ENCODE measurements around the gene ARRDC3. TPM values are rescaled to one million over a fixed set of nuclear protein-coding genes. Genes with fewer than 3 reads are reported as not detected.
"Not testable (repeated sequence)": the region's sequence is repeated elsewhere in the genome, so short reads cannot be mapped to it uniquely, and the experiment has no call there.

The ARRDC3 gene
- total RNA-seq, 3 donors from 2014 or later: 75.5 to 261 (median 100) TPM

DNA sequence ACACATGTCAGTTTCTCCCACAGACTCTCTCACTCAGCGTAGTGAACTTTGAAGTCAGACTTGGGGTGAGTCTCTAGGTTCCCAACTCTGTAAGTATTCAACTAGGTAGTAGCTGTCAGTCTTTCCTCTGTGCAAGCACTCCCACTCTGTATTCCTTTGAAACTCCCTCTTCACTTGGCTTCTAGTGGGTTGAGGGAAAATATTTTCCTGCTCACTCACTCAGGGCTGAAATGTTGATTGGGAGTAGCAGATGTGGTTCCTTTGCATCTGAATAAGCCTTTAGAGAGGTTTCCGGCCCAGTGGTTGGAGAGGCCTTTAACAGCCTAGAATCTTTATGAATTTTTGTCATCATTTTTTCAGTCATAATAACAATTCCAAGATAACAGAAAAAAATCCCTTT is 18.1 kb upstream of the ARRDC3 start:
- intact Hi-C loops (cut with DNase I; ENCODE audit: low total_unique reads): no loop called here
- no peaks in the 10 kb centered on the region for H3K4me1 ChIP-seq
- no peaks in the 10 kb centered on the region for H3K36me3 ChIP-seq
- no peak overlapping the region for H3K27ac ChIP-seq
- no peak for DNase-seq (ENCODE audit: low spot score in 2 of 2)
- TF ChIP-seq POLR2AphosphoS5 (IDR thresholded peaks at IDR 0.05) (no peak), POLR2A (IDR thresholded peaks at IDR 0.05) (no peak)
- TF ChIP-seq, protein P1, sequence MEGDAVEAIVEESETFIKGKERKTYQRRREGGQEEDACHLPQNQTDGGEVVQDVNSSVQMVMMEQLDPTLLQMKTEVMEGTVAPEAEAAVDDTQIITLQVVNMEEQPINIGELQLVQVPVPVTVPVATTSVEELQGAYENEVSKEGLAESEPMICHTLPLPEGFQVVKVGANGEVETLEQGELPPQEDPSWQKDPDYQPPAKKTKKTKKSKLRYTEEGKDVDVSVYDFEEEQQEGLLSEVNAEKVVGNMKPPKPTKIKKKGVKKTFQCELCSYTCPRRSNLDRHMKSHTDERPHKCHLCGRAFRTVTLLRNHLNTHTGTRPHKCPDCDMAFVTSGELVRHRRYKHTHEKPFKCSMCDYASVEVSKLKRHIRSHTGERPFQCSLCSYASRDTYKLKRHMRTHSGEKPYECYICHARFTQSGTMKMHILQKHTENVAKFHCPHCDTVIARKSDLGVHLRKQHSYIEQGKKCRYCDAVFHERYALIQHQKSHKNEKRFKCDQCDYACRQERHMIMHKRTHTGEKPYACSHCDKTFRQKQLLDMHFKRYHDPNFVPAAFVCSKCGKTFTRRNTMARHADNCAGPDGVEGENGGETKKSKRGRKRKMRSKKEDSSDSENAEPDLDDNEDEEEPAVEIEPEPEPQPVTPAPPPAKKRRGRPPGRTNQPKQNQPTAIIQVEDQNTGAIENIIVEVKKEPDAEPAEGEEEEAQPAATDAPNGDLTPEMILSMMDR (IDR thresholded peaks at IDR 0.05): no peak
- H3K27me3 ChIP-seq: no peaks in the 10 kb centered on the region
- H3K4me3 ChIP-seq: no peak overlapping the region
- no peaks in the 10 kb centered on the region for H3K9me3 ChIP-seq

DNA sequence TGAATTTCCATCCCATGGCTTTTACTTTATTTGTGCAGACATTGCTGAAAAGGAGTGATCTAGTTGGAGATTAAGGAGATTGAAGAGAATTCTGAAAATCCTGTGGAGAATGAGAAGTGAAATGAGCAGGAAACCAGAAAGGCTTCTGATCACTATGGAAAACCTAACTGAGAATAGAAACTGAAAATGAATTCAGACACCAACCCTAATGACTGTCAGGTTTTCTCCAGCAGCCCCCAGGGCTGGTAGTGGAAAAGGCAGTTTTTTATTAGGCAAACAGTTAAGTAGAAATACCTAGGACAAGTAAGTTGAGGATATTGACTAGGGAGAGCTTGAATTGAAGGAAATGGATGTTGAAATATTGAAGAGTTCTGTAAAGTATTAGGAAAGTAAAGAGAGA is 14.7 kb upstream of the ARRDC3 start:
- no peak overlapping the region for H3K4me3 ChIP-seq
- intact Hi-C loops (cut with DNase I; ENCODE audit: low total_unique reads): no loop called here

DNA sequence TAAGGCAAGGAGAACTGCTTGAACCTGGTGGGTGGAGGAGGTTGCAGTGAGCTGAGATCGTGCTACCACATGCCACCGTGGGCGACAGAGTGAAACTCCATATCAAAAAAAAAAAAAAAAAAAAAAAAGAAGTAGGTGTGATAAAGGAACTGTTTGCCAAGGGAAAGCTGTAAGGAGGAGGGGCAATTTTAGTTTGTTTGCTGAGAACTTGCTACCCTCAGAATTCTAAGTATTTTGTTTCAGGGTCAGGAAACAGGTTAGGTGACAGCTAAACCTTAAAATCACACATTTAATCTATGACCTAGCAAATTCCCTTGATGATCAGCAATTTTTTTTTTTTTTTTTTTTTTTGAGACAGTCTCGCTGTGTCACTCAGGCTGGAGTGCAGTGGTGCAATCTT is 7.2 kb upstream of the ARRDC3 start:
- no peaks in the 10 kb centered on the region for H3K9me3 ChIP-seq
- no peak overlapping the region for H3K27ac ChIP-seq
- no peaks in the 10 kb centered on the region for H3K36me3 ChIP-seq
- TF ChIP-seq POLR2AphosphoS5 (IDR thresholded peaks at IDR 0.05) (no peak), POLR2A (IDR thresholded peaks at IDR 0.05) (no peak)
- TF ChIP-seq, protein P1 (IDR thresholded peaks at IDR 0.05): no peak
- H3K4me3 ChIP-seq: no peak overlapping the region
- intact Hi-C loops (cut with DNase I; ENCODE audit: low total_unique reads): no loop called here
- no peaks in the 10 kb centered on the region for H3K4me1 ChIP-seq
- no peaks in the 10 kb centered on the region for H3K27me3 ChIP-seq
- DNase-seq (ENCODE audit: low spot score in 2 of 2): no peak

More for the DNA sequence above, 14.7 kb upstream of the ARRDC3 start:
- H3K27ac ChIP-seq: no peak overlapping the region
- no peaks in the 10 kb centered on the region for H3K4me1 ChIP-seq
- no peaks in the 10 kb centered on the region for H3K9me3 ChIP-seq
- no peaks in the 10 kb centered on the region for H3K27me3 ChIP-seq
- H3K36me3 ChIP-seq: no peaks in the 10 kb centered on the region
- DNase-seq (ENCODE audit: low spot score in 2 of 2): no peak
- TF ChIP-seq, protein P1 (IDR thresholded peaks at IDR 0.05): no peak
- TF ChIP-seq POLR2AphosphoS5 (IDR thresholded peaks at IDR 0.05): no peak
- TF ChIP-seq POLR2A (IDR thresholded peaks at IDR 0.05): no peak

DNA sequence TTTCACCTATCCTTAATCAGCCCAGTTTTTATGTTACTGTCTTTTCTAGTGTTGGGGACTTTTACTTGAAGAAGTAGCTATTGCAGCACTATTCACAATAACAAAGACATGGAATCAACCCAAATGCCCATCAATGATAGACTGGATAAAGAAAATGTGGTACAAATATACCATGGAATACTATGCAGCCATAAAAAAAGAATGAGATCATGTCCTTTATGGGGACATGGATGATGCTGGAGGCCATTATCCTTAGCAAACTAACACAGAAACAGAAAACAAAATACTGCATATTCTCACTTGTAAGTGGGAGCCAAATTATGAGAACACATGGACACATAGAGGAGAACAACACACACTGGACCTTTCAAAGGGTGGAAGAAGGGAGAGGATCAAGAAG is 6.4 kb upstream of the ARRDC3 start:
- DNase-seq (ENCODE audit: low spot score in 2 of 2); H3K4me1 ChIP-seq; H3K36me3 ChIP-seq; H3K27me3 ChIP-seq; H3K27ac ChIP-seq; H3K4me3 ChIP-seq; H3K9me3 ChIP-seq: not testable (repeated sequence)
- intact Hi-C loops (cut with DNase I; ENCODE audit: low total_unique reads): loop anchor here (10.0 kb wide), 1 partner anchor 285 kb away; no protein-coding TSS in a partner anchor

DNA sequence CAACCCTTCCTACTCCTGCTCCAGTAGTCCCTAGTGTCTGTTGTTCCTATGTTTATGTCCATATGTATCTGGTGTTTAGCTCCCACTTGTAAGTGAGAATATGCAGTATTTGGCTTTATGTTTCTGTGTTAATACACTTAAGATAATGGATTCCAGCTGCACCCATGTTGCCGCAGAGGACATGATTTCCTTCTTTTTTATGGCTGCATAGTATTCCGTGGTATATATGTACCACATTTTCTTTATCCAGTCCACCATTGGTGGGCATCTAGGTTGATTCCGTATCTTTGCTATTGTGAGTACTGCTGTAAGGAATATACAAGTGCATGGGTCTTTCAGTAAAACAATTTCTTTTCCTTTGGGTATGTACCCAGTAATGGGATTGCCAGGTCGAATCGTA is 5.2 kb upstream of the ARRDC3 start:
- Histone ChIP-seq H3K27ac (no peak overlapping the region), H3K4me1 (no peaks in the 10 kb centered on the region), H3K27me3 (no peaks in the 10 kb centered on the region), H3K9me3 (no peaks in the 10 kb centered on the region), H3K36me3 (no peaks in the 10 kb centered on the region), H3K4me3 (no peak overlapping the region)
- TF ChIP-seq POLR2AphosphoS5 (IDR thresholded peaks at IDR 0.05) (no peak), POLR2A (IDR thresholded peaks at IDR 0.05) (no peak)
- TF ChIP-seq, protein P1 (IDR thresholded peaks at IDR 0.05): no peak
- DNase-seq (ENCODE audit: low spot score in 2 of 2): no peak
- intact Hi-C loops (cut with DNase I; ENCODE audit: low total_unique reads): loop anchor here (10.0 kb wide), 1 partner anchor 284 kb away; no protein-coding TSS in a partner anchor

DNA sequence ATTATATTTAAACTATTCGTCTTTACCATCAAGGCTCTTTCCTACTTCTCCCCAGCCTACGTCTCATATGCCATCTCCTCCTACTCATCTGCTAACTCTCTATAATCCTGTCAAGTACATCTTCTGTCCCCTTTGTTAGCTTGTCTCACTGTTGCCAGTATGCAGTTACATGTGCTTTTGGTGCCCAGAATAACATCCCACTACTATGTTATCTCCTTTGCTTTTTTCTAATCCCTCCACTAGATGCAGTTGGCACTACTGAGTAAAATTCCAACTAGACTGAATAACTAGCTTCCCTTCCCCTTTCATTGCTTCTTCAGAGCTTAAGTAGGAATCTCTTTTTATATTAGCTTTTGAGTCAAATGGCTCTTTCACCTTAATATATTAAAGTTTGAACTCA is 3.0 kb upstream of the ARRDC3 start:
- Histone ChIP-seq H3K4me1 (no peaks in the 10 kb centered on the region), H3K36me3 (no peaks in the 10 kb centered on the region), H3K27ac (no peak overlapping the region), H3K9me3 (no peaks in the 10 kb centered on the region), H3K27me3 (no peaks in the 10 kb centered on the region), H3K4me3 (no peak overlapping the region)
- TF ChIP-seq POLR2A (IDR thresholded peaks at IDR 0.05) (no peak), POLR2AphosphoS5 (IDR thresholded peaks at IDR 0.05) (no peak)
- TF ChIP-seq, protein P1 (IDR thresholded peaks at IDR 0.05): no peak
- DNase-seq (ENCODE audit: low spot score in 2 of 2): no peak
- intact Hi-C loops (cut with DNase I; ENCODE audit: low total_unique reads): loop anchor here (10.0 kb wide), 1 partner anchor 281 kb away; no protein-coding TSS in a partner anchor

DNA sequence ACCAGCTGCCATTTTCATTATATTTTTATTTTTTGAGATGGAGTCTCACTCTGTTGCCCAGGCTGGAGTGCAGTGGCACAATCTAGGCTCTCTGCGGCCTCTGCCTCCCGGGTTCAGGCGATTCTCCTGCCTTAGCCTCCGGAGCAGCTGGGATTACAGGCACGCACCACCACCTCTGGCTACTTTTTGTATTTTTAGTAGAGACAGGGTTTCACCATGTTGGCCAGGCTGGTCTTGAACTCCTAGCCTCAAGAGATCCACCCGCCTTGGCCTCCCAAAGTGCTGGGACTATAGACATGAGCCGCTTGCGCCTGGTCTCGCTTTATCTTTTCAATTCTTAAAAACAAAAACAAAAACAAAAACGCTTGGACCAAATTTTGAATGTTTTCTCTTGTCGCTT is 2.5 kb upstream of the ARRDC3 start:
- H3K9me3 ChIP-seq; H3K4me3 ChIP-seq; H3K27ac ChIP-seq; H3K27me3 ChIP-seq; DNase-seq (ENCODE audit: low spot score in 2 of 2); H3K4me1 ChIP-seq; H3K36me3 ChIP-seq: not testable (repeated sequence)
- intact Hi-C loops (cut with DNase I; ENCODE audit: low total_unique reads): loop anchor here (10.0 kb wide), 1 partner anchor 281 kb away; no protein-coding TSS in a partner anchor

Measured in breast epithelium (tissue), 4 donors.